ENCODE data around the gene ARHGEF39. TPM values are rescaled to one million over a fixed set of nuclear protein-coding genes. Genes with fewer than 3 reads are reported as not detected.

Gene ARHGEF39
- total and polyA plus RNA-seq, 7 donors = 0.60 to 9.0 (median 1.6) TPM

DNA sequence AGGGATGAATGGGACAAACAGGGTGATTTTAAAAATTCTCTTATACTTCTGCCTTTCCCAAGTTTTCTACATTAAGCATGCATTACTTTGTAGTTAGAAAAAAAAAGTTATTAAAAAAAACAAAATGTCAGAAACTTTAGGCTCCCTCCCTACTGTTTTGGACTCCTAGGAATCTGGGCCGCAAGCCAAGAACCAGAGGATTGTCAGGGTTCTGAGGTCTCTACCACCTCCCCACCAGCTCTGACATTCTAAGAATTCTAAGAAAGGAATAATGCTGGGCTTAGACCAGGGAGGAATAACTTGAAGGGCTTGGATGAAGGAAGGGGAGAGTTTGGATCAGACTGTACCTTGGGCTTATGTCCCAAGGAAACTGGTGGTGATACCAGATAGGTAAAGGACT, 1.1 kb upstream of the ARHGEF39 start:
- TF ChIP-seq EP300 (IDR thresholded peaks at IDR 0.05) (no peak), POLR2A (IDR thresholded peaks at IDR 0.05) (no peak), POLR2AphosphoS5 (IDR thresholded peaks at IDR 0.05) (no peak)
- TF ChIP-seq, protein P1, sequence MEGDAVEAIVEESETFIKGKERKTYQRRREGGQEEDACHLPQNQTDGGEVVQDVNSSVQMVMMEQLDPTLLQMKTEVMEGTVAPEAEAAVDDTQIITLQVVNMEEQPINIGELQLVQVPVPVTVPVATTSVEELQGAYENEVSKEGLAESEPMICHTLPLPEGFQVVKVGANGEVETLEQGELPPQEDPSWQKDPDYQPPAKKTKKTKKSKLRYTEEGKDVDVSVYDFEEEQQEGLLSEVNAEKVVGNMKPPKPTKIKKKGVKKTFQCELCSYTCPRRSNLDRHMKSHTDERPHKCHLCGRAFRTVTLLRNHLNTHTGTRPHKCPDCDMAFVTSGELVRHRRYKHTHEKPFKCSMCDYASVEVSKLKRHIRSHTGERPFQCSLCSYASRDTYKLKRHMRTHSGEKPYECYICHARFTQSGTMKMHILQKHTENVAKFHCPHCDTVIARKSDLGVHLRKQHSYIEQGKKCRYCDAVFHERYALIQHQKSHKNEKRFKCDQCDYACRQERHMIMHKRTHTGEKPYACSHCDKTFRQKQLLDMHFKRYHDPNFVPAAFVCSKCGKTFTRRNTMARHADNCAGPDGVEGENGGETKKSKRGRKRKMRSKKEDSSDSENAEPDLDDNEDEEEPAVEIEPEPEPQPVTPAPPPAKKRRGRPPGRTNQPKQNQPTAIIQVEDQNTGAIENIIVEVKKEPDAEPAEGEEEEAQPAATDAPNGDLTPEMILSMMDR (IDR thresholded peaks at IDR 0.05) = no peak
- 91 to 92% methylated on average over 1 of the region's 1 CpG for WGBS, 2 donors
- intact Hi-C loops (cut with DNase I) = loop anchor here (1.0 kb wide), 1 partner anchor 9 kb away; no protein-coding TSS in a partner anchor
- Histone ChIP-seq H3K27me3 (no peaks in the 10 kb centered on the region), H3K4me3 (no peak overlapping the region), H3K9me3 (no peaks in the 10 kb centered on the region), H3K4me1 (peaks cover 0 to 40% (median 36%) of the 10 kb centered on the region in 4 donors), H3K27ac (peak overlapping the region in 2 of 4 donors; percentile 97 to 98), H3K36me3 (peaks cover 0 to under 1% (median 0%) of the 10 kb centered on the region in 4 donors)
- DNase-seq = no peak

DNA sequence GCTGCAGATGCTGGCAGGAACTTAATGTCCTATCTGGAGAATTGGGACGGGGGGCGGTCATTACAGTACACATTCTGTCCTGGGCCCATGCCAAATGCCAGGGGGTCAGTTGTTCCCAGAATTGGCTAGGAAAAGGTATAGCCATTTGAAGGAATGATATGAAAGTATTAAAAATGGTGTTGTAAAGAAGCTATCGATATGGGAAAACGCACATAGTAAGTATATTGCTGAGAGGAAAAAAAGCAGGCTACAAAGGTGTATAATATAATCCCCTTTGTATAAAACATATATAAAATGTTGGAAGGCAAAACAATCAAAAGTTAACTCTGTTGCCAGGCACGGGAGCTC, 450 bp upstream of the ARHGEF39 start:
- peak overlapping the region; percentile 27 to 58 (median 48) for H3K4me3 ChIP-seq
- no peaks in the 10 kb centered on the region for H3K27me3 ChIP-seq
- DNase-seq = no peak
- H3K9me3 ChIP-seq = no peaks in the 10 kb centered on the region
- H3K36me3 ChIP-seq = peaks cover 0 to 7% (median 5%) of the 10 kb centered on the region in 4 donors
- peaks cover 0 to 46% (median 42%) of the 10 kb centered on the region in 4 donors for H3K4me1 ChIP-seq
- TF ChIP-seq EP300 (IDR thresholded peaks at IDR 0.05) (no peak), POLR2AphosphoS5 (IDR thresholded peaks at IDR 0.05) (no peak), POLR2A (IDR thresholded peaks at IDR 0.05) (no peak)
- TF ChIP-seq, protein P1 (IDR thresholded peaks at IDR 0.05) = no peak
- intact Hi-C loops (cut with DNase I) = loop anchor here (1.0 kb wide), 1 partner anchor 24 kb away; the partner anchor contains the start of gene TPM2
- peak overlapping the region; percentile 97 to 98 (median 98) for H3K27ac ChIP-seq
- 10 to 28% methylated on average over 5 of the region's 5 CpGs for WGBS, 2 donors

DNA sequence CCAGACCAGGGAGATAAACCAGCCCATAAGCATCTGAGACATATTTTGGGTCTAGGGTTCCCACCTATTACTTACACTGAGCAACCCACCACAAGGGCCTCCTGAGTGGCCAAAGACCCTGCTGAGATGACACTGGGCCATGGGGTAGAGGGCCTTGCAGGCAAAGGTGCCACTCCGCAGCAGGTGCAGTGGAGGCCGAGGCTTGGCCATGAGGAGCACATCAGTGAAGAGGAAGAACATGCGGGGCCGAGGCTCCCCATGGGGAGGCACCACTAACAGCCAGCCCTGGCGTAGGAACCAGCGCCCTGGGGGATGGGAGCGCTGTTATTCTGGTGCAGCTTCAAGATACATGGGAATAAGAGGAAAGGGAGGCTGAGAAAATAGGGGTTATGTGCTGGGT, 2.6 kb downstream of the ARHGEF39 start:
- 87 to 93% methylated on average over 7 of the region's 7 CpGs for WGBS, 2 donors
- H3K9me3 ChIP-seq = no peaks in the 10 kb centered on the region
- peak overlapping the region; percentile 97 to 98 (median 98) for H3K27ac ChIP-seq
- peaks cover 0 to 65% (median 57%) of the 10 kb centered on the region in 4 donors for H3K4me1 ChIP-seq
- peaks cover 0 to 13% (median 10%) of the 10 kb centered on the region in 4 donors for H3K36me3 ChIP-seq
- H3K27me3 ChIP-seq = no peaks in the 10 kb centered on the region
- DNase-seq = no peak
- no peak overlapping the region for H3K4me3 ChIP-seq
- intact Hi-C loops (cut with DNase I) = no loop called here
- TF ChIP-seq POLR2AphosphoS5 (IDR thresholded peaks at IDR 0.05) = peak in 2 of 4 donors; percentile 23 to 24
- no peak for TF ChIP-seq EP300 (IDR thresholded peaks at IDR 0.05)
- TF ChIP-seq, protein P1 (IDR thresholded peaks at IDR 0.05) = no peak
- no peak for TF ChIP-seq POLR2A (IDR thresholded peaks at IDR 0.05)

DNA sequence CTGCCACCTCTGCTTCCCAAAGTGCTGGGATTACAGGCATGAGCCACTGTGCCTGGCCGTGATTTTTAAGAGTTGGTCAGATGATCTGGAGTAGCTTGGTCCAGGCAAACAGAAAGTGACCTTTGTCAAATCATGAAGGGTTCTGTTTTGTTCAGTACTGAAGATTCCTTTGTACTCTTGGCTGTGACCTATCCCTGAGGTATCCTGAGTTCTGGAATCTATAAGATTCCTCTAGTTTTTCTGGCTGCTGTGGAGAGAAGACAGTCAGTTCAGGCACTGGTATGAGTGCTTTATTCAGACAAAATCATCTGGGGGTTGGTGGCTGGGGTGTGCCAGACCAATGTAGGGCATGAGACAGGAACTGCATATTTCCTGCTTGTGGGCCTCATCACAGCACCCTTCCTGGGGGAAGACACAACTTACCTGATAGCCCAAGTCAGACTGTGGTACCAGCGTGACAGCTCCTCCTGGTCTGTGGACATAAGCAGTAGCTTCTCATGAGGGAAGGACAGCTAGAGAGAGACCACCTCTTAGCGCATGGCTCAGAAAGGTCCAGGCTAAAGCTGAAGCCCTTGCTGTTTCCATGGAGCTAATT, 3.1 kb downstream of the ARHGEF39 start:
- no peak for DNase-seq
- H3K36me3 ChIP-seq = peaks cover 0 to 13% (median 10%) of the 10 kb centered on the region in 4 donors
- H3K27ac ChIP-seq = peak overlapping the region; percentile 97 to 98 (median 98)
- H3K9me3 ChIP-seq = no peaks in the 10 kb centered on the region
- no peaks in the 10 kb centered on the region for H3K27me3 ChIP-seq
- peaks cover 0 to 71% (median 63%) of the 10 kb centered on the region in 4 donors for H3K4me1 ChIP-seq
- 65% methylated on average over 3 of the region's 3 CpGs for WGBS, 2 donors
- H3K4me3 ChIP-seq = no peak overlapping the region
- no peak for TF ChIP-seq POLR2A (IDR thresholded peaks at IDR 0.05)
- peak in 1 of 4 donors; percentile 20 for TF ChIP-seq POLR2AphosphoS5 (IDR thresholded peaks at IDR 0.05)
- intact Hi-C loops (cut with DNase I) = no loop called here

DNA sequence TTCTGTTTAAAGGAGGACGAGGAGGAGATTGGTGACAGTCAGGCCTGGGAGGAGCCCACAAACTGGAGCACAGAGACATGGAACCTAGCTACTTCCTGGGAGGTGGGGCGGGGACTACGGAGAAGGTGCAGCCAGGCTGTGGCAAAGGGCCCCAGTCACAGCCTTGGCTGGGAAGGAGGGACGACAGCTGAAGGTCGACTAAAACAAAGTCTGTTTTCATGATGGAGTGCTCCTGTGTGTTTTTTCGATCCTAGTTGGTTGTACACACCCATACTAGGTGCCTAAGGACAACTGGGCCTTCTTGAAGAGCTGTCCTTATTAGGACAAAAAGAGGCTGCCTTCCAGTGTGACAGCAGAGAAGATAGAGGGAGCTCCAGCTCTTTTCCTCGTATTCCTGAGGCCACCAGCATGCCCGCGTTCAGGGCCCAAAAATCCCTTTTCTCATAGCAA, 4.0 kb downstream of the ARHGEF39 start:
- H3K4me3 ChIP-seq = peak overlapping the region in 1 of 4 donors; percentile 70
- no peaks in the 10 kb centered on the region for H3K9me3 ChIP-seq
- TF ChIP-seq, protein P1 (IDR thresholded peaks at IDR 0.05) = peak; percentile 34 to 45 (median 38)
- TF ChIP-seq EP300 (IDR thresholded peaks at IDR 0.05) = no peak
- TF ChIP-seq POLR2A (IDR thresholded peaks at IDR 0.05) = peak in 1 of 2 donors; percentile 58
- TF ChIP-seq POLR2AphosphoS5 (IDR thresholded peaks at IDR 0.05) = peak; percentile 34 to 66 (median 48)
- H3K27ac ChIP-seq = peak overlapping the region; percentile 97 to 98 (median 98)
- H3K4me1 ChIP-seq = peaks cover 0 to 78% (median 69%) of the 10 kb centered on the region in 4 donors
- peak; percentile 80 for DNase-seq
- intact Hi-C loops (cut with DNase I) = no loop called here
- H3K36me3 ChIP-seq = peaks cover 0 to 13% (median 10%) of the 10 kb centered on the region in 4 donors
- 15 to 50% methylated on average over 9 of the region's 9 CpGs for WGBS, 2 donors
- H3K27me3 ChIP-seq = no peaks in the 10 kb centered on the region

All from sigmoid colon (tissue), 7 donors.